Central memory CD8-positive, alpha-beta T cell (primary cell): ENCODE data around the gene KRTAP2-1.
"Not testable (repeated sequence)": the region's sequence is repeated elsewhere in the genome, so short reads cannot be mapped to it uniquely, and the experiment has no call there.

Source experiments
- ATAC-seq: fragments of 150-1000 bp; cut with Tn5 transposase; replicated peaks from 2 replicates; pipeline ENCODE4 v1.10.0; 2022; ENCODE audit warnings: mild to moderate bottlenecking, moderate FRiP score, moderate number of reproducible peaks; ENCODE audit not compliant: poor library complexity, severe bottlenecking; ENCODE audit errors: extremely low read depth
- DNase-seq, 2 donors: peaks; one replicate each; pipeline ENCODE4 v3.0.0; 2021; ENCODE audit warnings: low spot score in 2 of 2
- H3K27ac Mint-ChIP-seq: one replicate; pipeline ENCODE4 v1.8.0; 2022; ENCODE audit warnings: low read depth, mild to moderate bottlenecking, moderate library complexity, mixed read lengths
- H3K27me3 Mint-ChIP-seq: one replicate; pipeline ENCODE4 v1.8.0; 2022; ENCODE audit warnings: mixed read lengths
- H3K36me3 Mint-ChIP-seq: one replicate; pipeline ENCODE4 v1.8.0; 2022; ENCODE audit warnings: mild to moderate bottlenecking, moderate library complexity, mixed read lengths; ENCODE audit not compliant: insufficient read depth
- H3K4me1 Mint-ChIP-seq: one replicate; pipeline ENCODE4 v1.8.0; 2022; ENCODE audit warnings: mixed read lengths
- H3K4me3 Mint-ChIP-seq: one replicate; pipeline ENCODE4 v1.8.0; 2022; ENCODE audit warnings: mild to moderate bottlenecking, moderate library complexity, mixed read lengths
- H3K9me3 Mint-ChIP-seq: one replicate; pipeline ENCODE4 v1.8.0; 2022; ENCODE audit warnings: mixed read lengths

The KRTAP2-1 gene

GRCh38 chr17:41052566-41052965 is 5.5 kb upstream of the KRTAP2-1 start:
- Mint-ChIP-seq H3K27ac (no peak overlapping the region), H3K36me3 (no peaks in the 10 kb centered on the region), H3K4me1 (no peaks in the 10 kb centered on the region), H3K9me3 (peaks cover 2% of the 10 kb centered on the region), H3K4me3 (no peak overlapping the region), H3K27me3 (peaks cover 79% of the 10 kb centered on the region)
- no peak for DNase-seq
- no peak for ATAC-seq

- H3K4me1 Mint-ChIP-seq = no peaks in the 10 kb centered on the region
- peaks cover 81% of the 10 kb centered on the region for H3K27me3 Mint-ChIP-seq
- H3K36me3 Mint-ChIP-seq = no peaks in the 10 kb centered on the region
- no peak overlapping the region for H3K4me3 Mint-ChIP-seq
- no peak for ATAC-seq
- DNase-seq = no peak
- no peak overlapping the region for H3K27ac Mint-ChIP-seq
- H3K9me3 Mint-ChIP-seq = no peaks in the 10 kb centered on the region
Measured at GRCh38 chr17:41049110-41049509, 2.0 kb upstream of the KRTAP2-1 start.

- H3K27ac Mint-ChIP-seq = no peak overlapping the region
- H3K27me3 Mint-ChIP-seq = peaks cover 74% of the 10 kb centered on the region
- H3K36me3 Mint-ChIP-seq = no peaks in the 10 kb centered on the region
- no peak for ATAC-seq
- H3K9me3 Mint-ChIP-seq = no peaks in the 10 kb centered on the region
- H3K4me3 Mint-ChIP-seq = no peak overlapping the region
- no peaks in the 10 kb centered on the region for H3K4me1 Mint-ChIP-seq
- DNase-seq = no peak
Measured at GRCh38 chr17:41048441-41048840, 1.3 kb upstream of the KRTAP2-1 start.

- H3K27me3 Mint-ChIP-seq = peaks cover 67% of the 10 kb centered on the region
- ATAC-seq = no peak
- no peak overlapping the region for H3K27ac Mint-ChIP-seq
- H3K9me3 Mint-ChIP-seq = no peaks in the 10 kb centered on the region
- no peak for DNase-seq
- no peaks in the 10 kb centered on the region for H3K36me3 Mint-ChIP-seq
- no peak overlapping the region for H3K4me3 Mint-ChIP-seq
- no peaks in the 10 kb centered on the region for H3K4me1 Mint-ChIP-seq
Measured at GRCh38 chr17:41042953-41043352, 4.2 kb downstream of the KRTAP2-1 start.

- peaks cover 61% of the 10 kb centered on the region for H3K27me3 Mint-ChIP-seq
- not testable (repeated sequence) for H3K36me3 Mint-ChIP-seq, ATAC-seq, H3K27ac Mint-ChIP-seq, H3K9me3 Mint-ChIP-seq, DNase-seq, H3K4me3 Mint-ChIP-seq, H3K4me1 Mint-ChIP-seq
Measured at GRCh38 chr17:41040783-41041571, 6.1 kb downstream of the KRTAP2-1 start, which contains the start of gene KRTAP1-1. KRTAP1-1 (minus strand) TSS chr17:41041450; CDS start chr17:41041397, 53 bp downstream.

GRCh38 chr17:41037853-41038350 is 9.2 kb downstream of the KRTAP2-1 start:
- Mint-ChIP-seq H3K9me3 (no peaks in the 10 kb centered on the region), H3K4me3 (no peak overlapping the region), H3K27me3 (peaks cover 74% of the 10 kb centered on the region)

GRCh38 chr17:41034346-41034935 is 12.7 kb downstream of the KRTAP2-1 start, which contains the start of gene KRTAP1-3:
KRTAP1-3 (minus strand) TSS chr17:41034874; CDS start chr17:41034821, 53 bp downstream.
- H3K9me3 Mint-ChIP-seq, H3K4me1 Mint-ChIP-seq, H3K36me3 Mint-ChIP-seq, ATAC-seq, H3K4me3 Mint-ChIP-seq, DNase-seq, H3K27ac Mint-ChIP-seq: not testable (repeated sequence)
- H3K27me3 Mint-ChIP-seq = peaks cover 69% of the 10 kb centered on the region

More at GRCh38 chr17:41037853-41038350, 9.2 kb downstream of the KRTAP2-1 start:
- Mint-ChIP-seq H3K36me3 (no peaks in the 10 kb centered on the region), H3K4me1 (no peaks in the 10 kb centered on the region), H3K27ac (no peak overlapping the region)
- ATAC-seq (no peak), DNase-seq (no peak)

- Mint-ChIP-seq H3K27ac (no peak within 1 kb of the TSS), H3K9me3 (no peaks in the 10 kb centered on the region), H3K4me3 (no peak within 1 kb of the TSS), H3K27me3 (peaks cover 77% of the 10 kb centered on the region), H3K4me1 (no peaks in the 10 kb centered on the region), H3K36me3 (no peaks in the 10 kb centered on the region)
- no peak for DNase-seq
- ATAC-seq = no peak
Measured at GRCh38 chr17:41029633-41030245, 17.4 kb downstream of the KRTAP2-1 start, which contains the start of gene KRTAP1-4. KRTAP1-4 (minus strand) TSS chr17:41030195; CDS start chr17:41030078, 117 bp downstream.

- H3K4me3 Mint-ChIP-seq = no peak within 1 kb of the TSS
- H3K36me3 Mint-ChIP-seq = no peaks in the 10 kb centered on the region
- DNase-seq (no peak), ATAC-seq (no peak)
- H3K9me3 Mint-ChIP-seq = no peaks in the 10 kb centered on the region
- peaks cover 82% of the 10 kb centered on the region for H3K27me3 Mint-ChIP-seq
- no peak within 1 kb of the TSS for H3K27ac Mint-ChIP-seq
- H3K4me1 Mint-ChIP-seq = no peaks in the 10 kb centered on the region
Measured at GRCh38 chr17:41026715-41027471, 20.2 kb downstream of the KRTAP2-1 start, which contains the start of gene KRTAP1-5. KRTAP1-5 (minus strand) TSS chr17:41027208; CDS start chr17:41027155, 53 bp downstream.

- ATAC-seq (no peak), DNase-seq (no peak)
- Mint-ChIP-seq H3K9me3 (no peaks in the 10 kb centered on the region), H3K4me1 (no peaks in the 10 kb centered on the region), H3K27me3 (peaks cover 70% of the 10 kb centered on the region), H3K27ac (no peak overlapping the region), H3K36me3 (no peaks in the 10 kb centered on the region), H3K4me3 (no peak overlapping the region)
Measured at GRCh38 chr17:41024697-41025096, 22.4 kb downstream of the KRTAP2-1 start.

- H3K9me3 Mint-ChIP-seq = no peaks in the 10 kb centered on the region
- H3K4me1 Mint-ChIP-seq = no peaks in the 10 kb centered on the region
- DNase-seq = no peak
- H3K4me3 Mint-ChIP-seq = no peak overlapping the region
- H3K27me3 Mint-ChIP-seq = peaks cover 48% of the 10 kb centered on the region
- ATAC-seq = no peak
- H3K27ac Mint-ChIP-seq = no peak overlapping the region
- no peaks in the 10 kb centered on the region for H3K36me3 Mint-ChIP-seq
Measured at GRCh38 chr17:41020336-41020735, 26.8 kb downstream of the KRTAP2-1 start.

- Mint-ChIP-seq H3K9me3 (no peaks in the 10 kb centered on the region), H3K27me3 (peaks cover 46% of the 10 kb centered on the region), H3K4me3 (no peak overlapping the region), H3K4me1 (no peaks in the 10 kb centered on the region), H3K36me3 (no peaks in the 10 kb centered on the region), H3K27ac (no peak overlapping the region)
- no peak for DNase-seq
- ATAC-seq = no peak
Measured at GRCh38 chr17:41019415-41019814, 27.7 kb downstream of the KRTAP2-1 start.
